ENCODE measurements around the gene ADISSP.

Gene ADISSP

GRCh38 chr20:3802524-3803239 is 35.1 kb upstream of the ADISSP start:
- DNase-seq (no peak), ATAC-seq (replicated peaks) (peak in 1 of 2 donors; percentile 20)
- Mint-ChIP-seq H3K27me3 (no peaks in the 10 kb centered on the region), H3K4me3 (peak overlapping the region in 1 of 2 donors; percentile 3), H3K27ac (peak overlapping the region; percentile 66), H3K36me3 (peaks cover 28 to 38% of the 10 kb centered on the region in 2 donors), H3K9me3 (no peaks in the 10 kb centered on the region), H3K4me1 (peaks cover 53 to 75% of the 10 kb centered on the region in 2 donors)

- Mint-ChIP-seq H3K27ac (peak overlapping the region; percentile 42), H3K36me3 (peaks cover 30 to 38% of the 10 kb centered on the region in 2 donors), H3K4me1 (peaks cover 57 to 75% of the 10 kb centered on the region in 2 donors), H3K9me3 (no peaks in the 10 kb centered on the region), H3K27me3 (no peaks in the 10 kb centered on the region), H3K4me3 (no peak overlapping the region)
- DNase-seq (no peak), ATAC-seq (replicated peaks) (no peak)
Measured at GRCh38 chr20:3801846-3802245, 34.3 kb upstream of the ADISSP start.

GRCh38 chr20:3801299-3801698 is 33.7 kb upstream of the ADISSP start:
- Mint-ChIP-seq H3K36me3 (peaks cover 30 to 38% of the 10 kb centered on the region in 2 donors), H3K9me3 (no peaks in the 10 kb centered on the region), H3K27me3 (no peaks in the 10 kb centered on the region), H3K4me1 (peaks cover 58 to 79% of the 10 kb centered on the region in 2 donors), H3K4me3 (no peak overlapping the region), H3K27ac (peak overlapping the region; percentile 37)
- DNase-seq (no peak), ATAC-seq (replicated peaks) (no peak)

GRCh38 chr20:3800878-3801260 is 33.3 kb upstream of the ADISSP start:
- H3K4me3 Mint-ChIP-seq = no peak overlapping the region
- no peaks in the 10 kb centered on the region for H3K27me3 Mint-ChIP-seq
- H3K9me3 Mint-ChIP-seq = no peaks in the 10 kb centered on the region
- peaks cover 30 to 35% of the 10 kb centered on the region in 2 donors for H3K36me3 Mint-ChIP-seq
- DNase-seq (no peak), ATAC-seq (replicated peaks) (no peak)
- peaks cover 57 to 80% of the 10 kb centered on the region in 2 donors for H3K4me1 Mint-ChIP-seq
- peak overlapping the region; percentile 91 for H3K27ac Mint-ChIP-seq

- Mint-ChIP-seq H3K4me3 (no peak overlapping the region), H3K9me3 (no peaks in the 10 kb centered on the region), H3K27me3 (no peaks in the 10 kb centered on the region), H3K36me3 (peaks cover 27 to 32% of the 10 kb centered on the region in 2 donors), H3K4me1 (peaks cover 60 to 85% of the 10 kb centered on the region in 2 donors), H3K27ac (peak overlapping the region; percentile 91)
- ATAC-seq (replicated peaks) = no peak
- no peak for DNase-seq
Measured at GRCh38 chr20:3800256-3800877, 32.8 kb upstream of the ADISSP start.

GRCh38 chr20:3798908-3799248 is 31.3 kb upstream of the ADISSP start:
- Mint-ChIP-seq H3K27ac (peak overlapping the region; percentile 91), H3K4me1 (peaks cover 55 to 86% of the 10 kb centered on the region in 2 donors), H3K9me3 (no peaks in the 10 kb centered on the region), H3K36me3 (peaks cover 16 to 22% of the 10 kb centered on the region in 2 donors), H3K4me3 (no peak overlapping the region), H3K27me3 (no peaks in the 10 kb centered on the region)
- no peak for ATAC-seq (replicated peaks)
- DNase-seq = no peak

- peaks cover 12 to 17% of the 10 kb centered on the region in 2 donors for H3K36me3 Mint-ChIP-seq
- peaks cover 52 to 81% of the 10 kb centered on the region in 2 donors for H3K4me1 Mint-ChIP-seq
- no peaks in the 10 kb centered on the region for H3K9me3 Mint-ChIP-seq
- H3K27me3 Mint-ChIP-seq = no peaks in the 10 kb centered on the region
- DNase-seq (no peak), ATAC-seq (replicated peaks) (no peak)
- peak overlapping the region; percentile 59 for H3K27ac Mint-ChIP-seq
- H3K4me3 Mint-ChIP-seq = peak overlapping the region; percentile 41 to 52
Measured at GRCh38 chr20:3798373-3798768, 30.8 kb upstream of the ADISSP start.

GRCh38 chr20:3797592-3798372 is 30.2 kb upstream of the ADISSP start:
- H3K27ac Mint-ChIP-seq = peak overlapping the region; percentile 59
- ATAC-seq (replicated peaks) (no peak), DNase-seq (no peak)
- H3K4me1 Mint-ChIP-seq = peaks cover 47 to 75% of the 10 kb centered on the region in 2 donors
- H3K9me3 Mint-ChIP-seq = no peaks in the 10 kb centered on the region
- H3K27me3 Mint-ChIP-seq = no peaks in the 10 kb centered on the region
- H3K36me3 Mint-ChIP-seq = peaks cover 8 to 12% of the 10 kb centered on the region in 2 donors
- H3K4me3 Mint-ChIP-seq = peak overlapping the region; percentile 91 to 96

GRCh38 chr20:3797226-3797545 is 29.6 kb upstream of the ADISSP start:
- Mint-ChIP-seq H3K36me3 (peaks cover 4 to 7% of the 10 kb centered on the region in 2 donors), H3K4me3 (peak overlapping the region; percentile 91 to 96), H3K9me3 (no peaks in the 10 kb centered on the region), H3K4me1 (peaks cover 42 to 69% of the 10 kb centered on the region in 2 donors), H3K27ac (peak overlapping the region; percentile 59), H3K27me3 (no peaks in the 10 kb centered on the region)
- no peak for ATAC-seq (replicated peaks)
- DNase-seq = no peak

- Mint-ChIP-seq H3K4me3 (peak overlapping the region; percentile 91 to 96), H3K4me1 (peaks cover 42 to 64% of the 10 kb centered on the region in 2 donors), H3K27me3 (no peaks in the 10 kb centered on the region), H3K27ac (peak overlapping the region; percentile 59), H3K36me3 (peaks cover 3 to 4% of the 10 kb centered on the region in 2 donors), H3K9me3 (no peaks in the 10 kb centered on the region)
- DNase-seq (no peak), ATAC-seq (replicated peaks) (peak; percentile 2 to 4)
Measured at GRCh38 chr20:3796477-3797225, 29.1 kb upstream of the ADISSP start.

- H3K27ac Mint-ChIP-seq = peak within 1 kb of the TSS; percentile 96
- no peaks in the 10 kb centered on the region for H3K9me3 Mint-ChIP-seq
- DNase-seq (peak; percentile 77), ATAC-seq (replicated peaks) (peak; percentile 85 to 86)
- H3K27me3 Mint-ChIP-seq = no peaks in the 10 kb centered on the region
- peaks cover 36 to 55% of the 10 kb centered on the region in 2 donors for H3K4me1 Mint-ChIP-seq
- H3K36me3 Mint-ChIP-seq = peaks cover 0 to 4% of the 10 kb centered on the region in 2 donors
- H3K4me3 Mint-ChIP-seq = peak within 1 kb of the TSS; percentile 91 to 96
Measured at GRCh38 chr20:3795511-3796468, 28.2 kb upstream of the ADISSP start, which contains the start of gene CDC25B. CDC25B (plus strand) TSS chr20:3796310; CDS start chr20:3796532, 222 bp downstream.

GRCh38 chr20:3794701-3795420 is 27.3 kb upstream of the ADISSP start:
- peak overlapping the region; percentile 91 to 96 for H3K4me3 Mint-ChIP-seq

More at GRCh38 chr20:3794701-3795420, 27.3 kb upstream of the ADISSP start:
- H3K27ac Mint-ChIP-seq = peak overlapping the region; percentile 96
- H3K27me3 Mint-ChIP-seq = no peaks in the 10 kb centered on the region
- peaks cover 0 to 4% of the 10 kb centered on the region in 2 donors for H3K36me3 Mint-ChIP-seq
- peaks cover 28 to 46% of the 10 kb centered on the region in 2 donors for H3K4me1 Mint-ChIP-seq
- H3K9me3 Mint-ChIP-seq = no peaks in the 10 kb centered on the region
- ATAC-seq (replicated peaks) (no peak), DNase-seq (no peak)
